Measurements from ENCODE around the gene SERPINE3.

SERPINE3 gene

GRCh38 chr13:51339354-51339753 lies at the start of gene SERPINE3:
Gene SERPINE3 (plus strand): TSS chr13:51339691. CDS start chr13:51341092, 1,401 bp downstream.
- DNase-seq: no peak

- DNase-seq: no peak
Observed at GRCh38 chr13:51291341-51291740, 48.1 kb upstream of the SERPINE3 start.

GRCh38 chr13:51292000-51292565 lies 47.4 kb upstream of the SERPINE3 start:
- no peak for DNase-seq

- no peak for DNase-seq
Observed at GRCh38 chr13:51297556-51297955, 41.9 kb upstream of the SERPINE3 start.

- DNase-seq: no peak
Observed at GRCh38 chr13:51298812-51299211, 40.7 kb upstream of the SERPINE3 start.

- no peak for DNase-seq
Observed at GRCh38 chr13:51303063-51303552, 36.4 kb upstream of the SERPINE3 start.

- DNase-seq: no peak
Observed at GRCh38 chr13:51303882-51304281, 35.6 kb upstream of the SERPINE3 start.

GRCh38 chr13:51305271-51305967 lies 34.1 kb upstream of the SERPINE3 start:
- DNase-seq: no peak

GRCh38 chr13:51308781-51309180 lies 30.7 kb upstream of the SERPINE3 start:
- no peak for DNase-seq

GRCh38 chr13:51311231-51311630 lies 28.3 kb upstream of the SERPINE3 start:
- DNase-seq: no peak

GRCh38 chr13:51311957-51312520 lies 27.5 kb upstream of the SERPINE3 start:
- DNase-seq: no peak

GRCh38 chr13:51313619-51314018 lies 25.9 kb upstream of the SERPINE3 start:
- DNase-seq: no peak

- no peak for DNase-seq
Observed at GRCh38 chr13:51317262-51317661, 22.2 kb upstream of the SERPINE3 start.

- no peak for DNase-seq
Observed at GRCh38 chr13:51318015-51318414, 21.5 kb upstream of the SERPINE3 start.

- no peak for DNase-seq
Observed at GRCh38 chr13:51318876-51319275, 20.6 kb upstream of the SERPINE3 start.

GRCh38 chr13:51321836-51322235 lies 17.7 kb upstream of the SERPINE3 start:
- DNase-seq: no peak

- DNase-seq: no peak
Observed at GRCh38 chr13:51322826-51323225, 16.7 kb upstream of the SERPINE3 start.

- DNase-seq: no peak
Observed at GRCh38 chr13:51323824-51324511, 15.5 kb upstream of the SERPINE3 start.

GRCh38 chr13:51324714-51325420 lies 14.6 kb upstream of the SERPINE3 start:
- no peak for DNase-seq

- DNase-seq: no peak
Observed at GRCh38 chr13:51325837-51326236, 13.7 kb upstream of the SERPINE3 start.

- no peak for DNase-seq
Observed at GRCh38 chr13:51326777-51327176, 12.7 kb upstream of the SERPINE3 start.

- DNase-seq: no peak
Observed at GRCh38 chr13:51327961-51328360, 11.5 kb upstream of the SERPINE3 start.

- no peak for DNase-seq
Observed at GRCh38 chr13:51328488-51328887, 11.0 kb upstream of the SERPINE3 start.
